H9 (cell line): Measurements from ENCODE around the gene PRR30. TPM values are rescaled to one million over a fixed set of nuclear protein-coding genes. Genes with fewer than 3 reads are reported as not detected.

Experiments used
- DNase-seq: peaks from one replicate; pipeline ENCODE4 v3.0.0-alpha.2; 2017
- H2AFZ ChIP-seq: one replicate; pipeline ENCODE4 v1.6.1; 2013; ENCODE audit warnings: mild to moderate bottlenecking, low read length, control low read depth, moderate library complexity
- H2AK5ac ChIP-seq: 2 replicates; pipeline ENCODE4 v1.6.1; 2013; ENCODE audit warnings: low read length, control low read depth, mixed read lengths; ENCODE audit not compliant: insufficient read length
- H2BK120ac ChIP-seq: one replicate; pipeline ENCODE4 v1.6.1; 2013; ENCODE audit warnings: low read depth, mild to moderate bottlenecking, low read length, control low read depth, inconsistent platforms; ENCODE audit not compliant: poor library complexity, severe bottlenecking
- H2BK12ac ChIP-seq: 2 replicates; pipeline ENCODE4 v1.6.1; 2013; ENCODE audit warnings: low read length, control low read depth, mixed read lengths, low read depth; ENCODE audit not compliant: insufficient read length
- H2BK15ac ChIP-seq: 2 replicates; pipeline ENCODE4 v1.6.1; 2013; ENCODE audit warnings: low read depth, low read length, control low read depth
- H2BK20ac ChIP-seq: one replicate; pipeline ENCODE4 v1.6.1; 2013; ENCODE audit warnings: low read depth, mild to moderate bottlenecking, low read length, control low read depth, inconsistent platforms; ENCODE audit not compliant: poor library complexity, severe bottlenecking
- H2BK5ac ChIP-seq: 2 replicates; pipeline ENCODE4 v1.6.1; 2013; ENCODE audit warnings: low read length, control low read depth, mixed read lengths; ENCODE audit not compliant: insufficient read length
- H3K14ac ChIP-seq: 2 replicates; pipeline ENCODE4 v1.6.1; 2013; ENCODE audit warnings: low read length, control low read depth; ENCODE audit not compliant: insufficient read depth
- H3K18ac ChIP-seq: 2 replicates; pipeline ENCODE4 v1.6.1; 2013; ENCODE audit warnings: low read depth, mild to moderate bottlenecking, mixed read lengths, low read length, control low read depth; ENCODE audit not compliant: insufficient read length
- H3K23ac ChIP-seq: 2 replicates; pipeline ENCODE4 v1.6.1; 2013; ENCODE audit warnings: low read length, control low read depth, mixed read lengths, low read depth; ENCODE audit not compliant: insufficient read length
- H3K23me2 ChIP-seq: 2 replicates; pipeline ENCODE4 v1.6.1; 2013; ENCODE audit warnings: low read depth, mild to moderate bottlenecking, mixed read lengths, low read length, control low read depth; ENCODE audit not compliant: insufficient read length, poor library complexity, severe bottlenecking
- H3K27ac ChIP-seq: 2 replicates; pipeline ENCODE4 v1.5.1; 2013; ENCODE audit warnings: low read length, control low read depth, mixed read lengths, low read depth; ENCODE audit not compliant: insufficient read length
- H3K27me3 ChIP-seq: 2 replicates; pipeline ENCODE4 v1.6.1; 2013; ENCODE audit warnings: low read length, control low read depth, inconsistent platforms; ENCODE audit not compliant: insufficient read depth
- H3K4ac ChIP-seq: 2 replicates; pipeline ENCODE4 v1.6.1; 2013; ENCODE audit warnings: low read depth, mild to moderate bottlenecking, control low read depth, inconsistent platforms, low read length, moderate library complexity
- H3K4me1 ChIP-seq: 2 replicates; pipeline ENCODE4 v1.6.1; 2013; ENCODE audit warnings: low read length, control low read depth, inconsistent platforms; ENCODE audit not compliant: insufficient read depth
- H3K4me2 ChIP-seq: 2 replicates; pipeline ENCODE4 v1.6.1; 2013; ENCODE audit warnings: low read length, control low read depth, mixed read lengths; ENCODE audit not compliant: insufficient read length, insufficient read depth
- H3K56ac ChIP-seq: 2 replicates; pipeline ENCODE4 v1.6.1; 2013; ENCODE audit warnings: low read depth, mild to moderate bottlenecking, mixed read lengths, low read length, control low read depth; ENCODE audit not compliant: insufficient read length
- H3K79me1 ChIP-seq: 2 replicates; pipeline ENCODE4 v1.6.1; 2013; ENCODE audit warnings: low read depth, mild to moderate bottlenecking, moderate library complexity, low read length, control low read depth, inconsistent platforms; ENCODE audit not compliant: insufficient read depth, poor library complexity, severe bottlenecking
- H3K79me2 ChIP-seq: 2 replicates; pipeline ENCODE4 v1.6.1; 2013; ENCODE audit warnings: low read length, control low read depth, inconsistent platforms; ENCODE audit not compliant: insufficient read depth
- H3K9ac ChIP-seq: 2 replicates; pipeline ENCODE4 v1.6.1; 2013; ENCODE audit warnings: low read length, control low read depth, mixed read lengths; ENCODE audit not compliant: insufficient read length; ENCODE audit errors: extremely low read depth
- H3K9me3 ChIP-seq: one replicate; pipeline ENCODE4 v1.6.1; 2013; ENCODE audit warnings: low read depth, low read length, inconsistent platforms; ENCODE audit not compliant: control insufficient read depth
- H3T11ph ChIP-seq: one replicate; pipeline ENCODE4 v1.6.1; 2013; ENCODE audit warnings: mild to moderate bottlenecking, low read length, control low read depth, inconsistent platforms
- H4K20me1 ChIP-seq: one replicate; pipeline ENCODE4 v1.6.1; 2013; ENCODE audit not compliant: control insufficient read depth, insufficient read length, insufficient read depth
- H4K5ac ChIP-seq: 2 replicates; pipeline ENCODE4 v1.6.1; 2013; ENCODE audit warnings: low read depth, mild to moderate bottlenecking, mixed read lengths, low read length, control low read depth; ENCODE audit not compliant: insufficient read length
- H4K8ac ChIP-seq: replicated peaks from 2 replicates; pipeline ENCODE4 v1.6.1; 2013; ENCODE audit warnings: low read length, control low read depth, mixed read lengths, low read depth; ENCODE audit not compliant: insufficient read length
- H4K91ac ChIP-seq: 2 replicates; pipeline ENCODE4 v1.6.1; 2013; ENCODE audit warnings: low read depth, mild to moderate bottlenecking, moderate library complexity, mixed read lengths, low read length, control low read depth; ENCODE audit not compliant: insufficient read length
- H3K27ac Mint-ChIP-seq, 3 experiments: 2 replicates in 2 of 3; 3 replicates in 1 of 3; pipeline ENCODE4 v1.8.0; 2020 to 2021; ENCODE audit warnings: mixed read lengths in 3 of 3, mild to moderate bottlenecking in 1 of 3, moderate library complexity in 1 of 3
- H3K27me3 Mint-ChIP-seq: 2 replicates; pipeline ENCODE4 v1.8.0; 2021; ENCODE audit warnings: low read depth, mild to moderate bottlenecking, moderate library complexity, mixed read lengths
- H3K36me3 Mint-ChIP-seq, 3 experiments: 2 replicates in 2 of 3; 3 replicates in 1 of 3; pipeline ENCODE4 v1.8.0; 2020 to 2021; ENCODE audit warnings: low read depth in 3 of 3, mixed read lengths in 3 of 3; ENCODE audit not compliant: insufficient read depth in 1 of 3
- H3K4me1 Mint-ChIP-seq, 2 experiments: 2 replicates each; pipeline ENCODE4 v1.8.0; 2020; ENCODE audit warnings: mixed read lengths in 2 of 2
- H3K4me3 Mint-ChIP-seq, 2 experiments: 2 replicates in 1 of 2; 3 replicates in 1 of 2; pipeline ENCODE4 v1.8.0; 2020 to 2021; ENCODE audit warnings: mild to moderate bottlenecking in 2 of 2, mixed read lengths in 2 of 2, moderate library complexity in 1 of 2
- H3K9me3 Mint-ChIP-seq, 2 experiments: 2 replicates in 1 of 2; 3 replicates in 1 of 2; pipeline ENCODE4 v1.8.0; 2020; ENCODE audit warnings: mild to moderate bottlenecking in 2 of 2, mixed read lengths in 2 of 2, moderate library complexity in 1 of 2
- CTCF ChIP-seq: fragments of 200-600 bp; sonication (generic); conservative IDR thresholded peaks from 3 replicates; pipeline ENCODE4 v1.8.0; 2021; ENCODE audit warnings: antibody characterized with exemption, mild to moderate bottlenecking
- WGBS: extraction: QIAGEN DNeasy Blood & Tissue Kit; methylation state at CpG from one replicate; pipeline ENCODE4 v1.1.7; 2013; ENCODE audit warnings: missing lambda C conversion rate, low lambda C conversion rate, mixed read lengths; ENCODE audit not compliant: insufficient read length; ENCODE audit errors: extremely low coverage; 5-methylcytosine and 5-hydroxymethylcytosine counted together
- total RNA-seq: library from RNA; stranded (reverse); gene quantifications from 2 replicates; pipeline ENCODE4 v1.2.1, GENCODE V29; 2021

Gene PRR30
- total RNA-seq, 1 experiment from 2014 or later: not detected

- H2BK15ac ChIP-seq: no peak overlapping the region
Observed at GRCh38 chr2:27097341-27097740, 41.9 kb downstream of the PRR30 start.

More at GRCh38 chr2:27097341-27097740, 41.9 kb downstream of the PRR30 start:
- Histone ChIP-seq H4K20me1 (peaks cover 3% of the 10 kb centered on the region), H2AK5ac (no peak overlapping the region), H4K91ac (no peak overlapping the region), H3K4ac (no peak overlapping the region), H3K4me2 (no peak overlapping the region), H2BK5ac (no peak overlapping the region), H4K5ac (no peak overlapping the region), H3K79me2 (no peaks in the 10 kb centered on the region), H3K79me1 (no peaks in the 10 kb centered on the region), H3K4me1 (no peaks in the 10 kb centered on the region), H3T11ph (no peak overlapping the region), H3K56ac (no peak overlapping the region), H2BK12ac (no peak overlapping the region), H3K27ac (no peak overlapping the region), H2BK20ac (no peak overlapping the region), H3K9ac (no peak overlapping the region), H3K23me2 (no peaks in the 10 kb centered on the region), H3K27me3 (no peaks in the 10 kb centered on the region), H3K14ac (no peak overlapping the region), H3K18ac (no peak overlapping the region), H4K8ac (no peak overlapping the region), H3K23ac (no peak overlapping the region), H2AFZ (no peak overlapping the region), H3K9me3 (no peaks in the 10 kb centered on the region), H2BK120ac (no peak overlapping the region)
- no peak for TF ChIP-seq CTCF
- peak overlapping the region in 1 of 3 experiments; percentile 91; a peak in 1 of 7 replicates for H3K27ac Mint-ChIP-seq
- H3K4me3 Mint-ChIP-seq: no peak overlapping the region
- peaks cover 8 to 10% of the 10 kb centered on the region in 2 experiments for H3K4me1 Mint-ChIP-seq
- H3K27me3 Mint-ChIP-seq: peaks cover 2% of the 10 kb centered on the region; the same call in 1 of the 2 replicates
- DNase-seq: no peak
- WGBS: no CpG with 5 or more reads among the region's 14 CpGs
- no peaks in the 10 kb centered on the region; a peak in 1 of 5 replicates for H3K9me3 Mint-ChIP-seq
- H3K36me3 Mint-ChIP-seq: peaks cover 0 to 1% (median 0%) of the 10 kb centered on the region in 3 experiments; a peak in 4 of 7 replicates
